ENCODE data around the gene GREM2.

The GREM2 gene

DNA sequence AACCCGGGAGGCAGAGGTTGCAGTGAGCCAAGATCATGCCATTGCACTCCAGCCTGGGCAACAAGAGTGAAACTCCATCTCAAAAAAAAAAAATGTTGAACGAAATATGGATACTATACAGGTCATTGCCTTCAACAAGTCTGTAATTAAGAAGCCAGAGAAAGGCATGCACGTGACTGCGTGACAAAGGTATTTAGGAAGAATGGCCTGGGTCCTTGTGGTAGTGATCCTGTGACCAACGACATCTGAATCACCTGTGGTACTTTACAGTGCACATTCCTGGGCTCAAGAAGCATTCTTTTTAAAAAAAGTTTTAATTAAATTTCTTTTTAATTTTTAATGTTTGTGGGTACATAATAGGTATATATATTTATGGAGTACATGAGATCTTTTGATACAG is 115.0 kb downstream of the GREM2 start:
- FAIRE-seq: no peak

DNA sequence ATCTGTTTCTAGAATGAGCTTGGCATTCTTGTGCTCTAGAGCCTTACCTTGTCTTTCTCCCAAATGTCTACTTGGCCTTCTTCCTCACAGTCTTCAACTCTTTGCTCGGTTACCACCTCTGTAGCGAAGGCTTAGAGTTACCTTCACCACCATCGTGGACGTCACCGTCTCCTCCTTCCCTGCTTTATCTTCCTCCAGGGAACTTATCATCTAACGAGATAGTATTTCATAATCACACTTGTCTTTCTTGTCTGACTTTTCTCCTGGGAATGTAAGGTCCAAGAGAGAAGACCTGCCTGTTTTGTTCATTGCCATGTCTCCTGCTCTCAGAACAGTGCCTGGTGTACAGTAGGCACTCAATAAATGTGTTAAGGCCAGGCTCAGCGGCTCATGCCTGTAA is 115.6 kb downstream of the GREM2 start:
- FAIRE-seq: no peak

GRCh38 chr1:240495601-240496000 is 116.4 kb downstream of the GREM2 start:
- no peak for FAIRE-seq

DNA sequence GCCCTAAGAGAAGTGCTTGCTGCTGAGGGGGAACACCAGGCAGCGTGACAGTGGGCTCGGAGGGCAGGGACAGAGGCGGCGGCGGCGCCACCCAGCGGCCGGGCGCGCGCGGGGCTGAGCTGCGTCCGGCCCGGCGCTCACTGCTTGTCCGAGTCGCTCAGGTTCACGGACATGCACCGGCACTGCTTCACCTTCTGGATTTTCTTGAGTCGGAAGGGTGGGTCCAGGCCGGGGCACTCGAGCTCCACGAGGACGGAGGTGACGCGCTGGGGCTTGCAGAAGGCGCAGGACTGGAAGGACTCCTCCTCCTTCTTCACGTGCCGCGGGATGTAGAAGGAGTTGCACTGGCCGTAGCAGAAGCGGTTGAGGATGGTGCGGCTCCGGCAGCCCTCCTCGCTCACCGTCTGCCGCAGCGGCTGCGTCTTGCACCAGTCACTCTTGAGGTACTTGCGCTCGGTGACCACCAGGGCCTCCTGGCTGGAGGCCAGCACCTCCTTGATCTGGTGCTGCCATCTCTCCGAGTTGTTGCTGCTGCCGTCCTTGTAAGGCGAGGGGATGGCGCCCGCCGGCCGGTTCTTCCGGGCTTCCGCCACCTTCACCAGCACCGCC is 119.0 kb downstream of the GREM2 start:
- no peak for FAIRE-seq

- no peak for FAIRE-seq
Measured at GRCh38 chr1:240491796-240492195, 120.2 kb downstream of the GREM2 start.

- no peak for FAIRE-seq
Measured at GRCh38 chr1:240491156-240491555, 120.8 kb downstream of the GREM2 start.

DNA sequence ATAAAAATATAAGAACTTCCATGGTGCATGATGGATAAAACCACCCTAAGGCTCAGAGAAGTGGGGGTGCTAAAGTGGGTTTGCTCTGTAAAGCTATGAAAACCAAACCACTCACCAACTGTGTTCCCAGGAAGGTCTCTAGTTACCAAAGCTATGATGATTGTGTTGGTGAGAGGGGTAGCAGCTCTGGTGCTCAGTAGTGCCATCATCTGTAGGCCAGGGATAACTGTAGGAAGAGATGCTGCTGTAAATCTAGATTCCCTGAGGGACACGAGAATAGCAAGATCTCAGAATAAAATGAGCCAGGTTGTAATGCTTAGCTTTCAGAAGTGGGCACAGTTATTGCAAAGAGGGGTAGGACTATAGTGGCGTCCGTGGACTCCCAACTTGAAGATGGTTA is 124.5 kb downstream of the GREM2 start:
- FAIRE-seq: no peak

GRCh38 chr1:240486611-240487010 is 125.3 kb downstream of the GREM2 start:
- no peak for FAIRE-seq

DNA sequence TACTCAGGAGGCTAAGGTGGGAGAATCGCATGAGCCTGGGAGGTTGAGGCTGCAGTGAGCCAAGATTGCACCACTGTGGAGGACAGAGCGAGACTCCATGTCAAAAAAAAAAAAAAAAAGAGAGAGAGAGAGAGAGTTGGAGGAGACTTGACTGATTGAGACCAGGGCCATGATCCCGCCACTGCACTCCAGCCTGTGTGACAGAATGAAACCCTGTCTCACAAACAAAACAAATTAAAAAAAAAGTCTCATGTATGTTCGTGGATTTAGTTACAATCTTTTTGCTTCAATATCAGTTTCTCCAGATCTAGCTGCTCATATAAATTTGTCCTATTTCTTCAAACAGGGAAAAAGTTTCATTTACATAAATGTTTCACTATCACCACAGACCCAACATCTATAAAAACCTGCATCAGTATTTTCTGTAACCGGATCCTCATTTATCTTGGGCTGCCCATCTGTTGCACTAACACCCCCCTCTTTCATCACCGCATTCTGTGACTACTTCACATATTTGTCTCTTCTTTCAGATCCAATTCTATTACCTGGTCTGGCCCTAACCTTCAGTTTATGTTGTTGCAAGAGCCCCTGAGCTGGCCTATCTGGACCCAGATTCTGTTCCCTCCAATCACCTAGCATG is 127.0 kb downstream of the GREM2 start:
- FAIRE-seq: no peak

- no peak for FAIRE-seq
Measured at GRCh38 chr1:240478536-240478935, 133.4 kb downstream of the GREM2 start.

GRCh38 chr1:240475832-240476231 is 136.1 kb downstream of the GREM2 start:
- FAIRE-seq: no peak

DNA sequence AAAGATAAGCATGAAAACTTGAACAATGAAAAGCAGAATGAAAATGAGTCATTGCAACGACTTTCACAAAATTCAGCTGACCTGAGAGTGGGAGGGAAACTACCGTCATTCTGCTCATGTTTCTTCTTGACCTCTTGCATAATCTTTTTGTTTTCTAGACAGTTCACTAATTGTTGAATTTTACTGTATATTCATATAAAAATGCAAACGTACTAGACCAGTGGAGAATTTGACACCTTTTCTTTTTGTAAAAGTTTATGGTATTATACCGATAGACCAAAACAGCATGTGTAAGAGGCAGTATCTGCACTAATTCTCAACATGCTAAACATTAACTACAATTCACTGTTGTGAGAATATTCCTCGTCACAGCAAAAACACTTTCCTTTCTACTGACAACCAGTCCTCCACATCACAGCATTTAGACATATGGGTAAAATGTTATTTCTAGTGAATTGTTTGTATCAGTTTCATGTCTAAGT is 137.8 kb downstream of the GREM2 start:
- FAIRE-seq: no peak

DNA sequence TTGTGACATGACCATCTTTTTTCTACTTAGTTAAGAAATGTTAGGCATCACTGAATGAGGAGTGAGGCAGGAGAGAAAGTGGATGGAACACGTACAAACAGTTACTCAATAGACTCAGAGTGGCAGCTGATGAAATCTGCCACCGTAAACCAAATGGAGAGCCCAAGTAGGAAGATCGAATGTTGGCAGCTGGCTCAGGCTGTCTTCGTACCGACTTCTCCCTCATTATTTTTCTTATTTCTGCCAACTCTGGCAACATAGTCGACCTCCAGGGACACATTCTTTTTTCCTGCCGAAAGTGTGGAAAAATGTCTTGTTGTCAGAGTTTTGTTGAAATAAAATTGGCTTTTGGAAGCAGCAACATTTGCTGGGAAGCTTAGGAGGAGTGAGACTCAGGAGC is 143.3 kb downstream of the GREM2 start:
- no peak for FAIRE-seq

- FAIRE-seq: no peak
Measured at GRCh38 chr1:240467895-240468294, 144.1 kb downstream of the GREM2 start.

- no peak for FAIRE-seq
Measured at GRCh38 chr1:240466509-240466908, 145.4 kb downstream of the GREM2 start.

- no peak for FAIRE-seq
Measured at GRCh38 chr1:240465531-240465940, 146.4 kb downstream of the GREM2 start.

GRCh38 chr1:240464099-240464498 is 147.9 kb downstream of the GREM2 start:
- no peak for FAIRE-seq

- no peak for FAIRE-seq
Measured at GRCh38 chr1:240462766-240463395, 149.1 kb downstream of the GREM2 start.

DNA sequence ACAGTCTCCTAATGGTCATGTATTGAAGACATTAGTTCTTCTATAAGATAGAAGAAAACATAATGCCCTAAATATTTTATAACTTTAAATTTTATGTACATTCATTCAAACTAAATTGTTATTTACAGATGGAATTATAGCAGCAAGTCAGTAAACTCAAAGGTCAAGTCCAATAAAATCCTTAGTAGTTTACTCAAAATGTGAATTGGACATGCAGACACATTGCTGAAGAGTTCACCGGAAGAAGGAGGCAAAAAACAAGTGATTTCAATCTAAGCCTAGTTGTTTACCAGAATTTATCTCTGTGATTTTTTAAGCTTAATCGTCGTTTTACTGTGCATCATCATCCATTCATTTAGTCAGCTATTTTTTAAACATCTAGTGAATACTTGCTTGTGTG is 149.7 kb downstream of the GREM2 start:
- FAIRE-seq: no peak

- no peak for FAIRE-seq
Measured at GRCh38 chr1:240457203-240457602, 154.8 kb downstream of the GREM2 start.

DNA sequence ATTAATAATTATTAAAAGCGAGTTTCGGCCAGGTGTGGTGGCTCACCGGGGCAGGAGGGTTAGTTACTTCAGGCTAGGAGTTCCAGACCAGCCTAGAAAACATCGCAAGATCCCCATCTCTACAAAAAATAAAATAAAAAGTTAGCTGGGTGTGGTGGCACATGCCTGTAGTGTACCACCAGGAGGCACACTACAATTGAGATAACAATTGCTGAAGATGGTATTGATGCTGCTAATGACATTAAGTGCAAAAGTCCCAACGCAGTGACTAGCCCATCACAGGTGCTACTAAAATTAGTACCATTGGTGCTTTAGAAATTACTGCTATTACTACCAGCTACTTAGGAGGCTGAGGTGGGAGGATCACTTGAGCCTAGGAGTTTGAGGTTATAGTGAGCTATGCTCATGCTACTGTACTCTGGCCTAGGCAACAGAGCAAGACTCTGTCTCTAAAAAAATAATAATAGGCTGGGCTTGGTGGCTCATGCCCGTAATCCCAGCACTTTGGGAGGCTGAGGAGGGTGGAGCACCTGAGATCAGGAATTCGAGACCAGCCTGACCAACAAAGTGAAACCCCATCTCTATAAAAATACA is 156.6 kb downstream of the GREM2 start:
- no peak for FAIRE-seq

- no peak for FAIRE-seq
Measured at GRCh38 chr1:240445369-240445768, 166.6 kb downstream of the GREM2 start.

GRCh38 chr1:240441669-240442068 is 170.3 kb downstream of the GREM2 start:
- FAIRE-seq: no peak

Measured in TTC549 (cell line).